Activated CD8-positive, alpha-beta T cell treated with anti-CD3 and anti-CD28 coated beads, Interleukin-2, amount 10 ng/mL, durations not matched to agents 7 days and 5 days (primary cell): Measurements from ENCODE around the gene FAM117A. TPM values are rescaled to one million over a fixed set of nuclear protein-coding genes. Genes with fewer than 3 reads are reported as not detected.
A peak's percentile ranks its signal among the peaks of the same experiment; 100 is the strongest.
"Not testable (repeated sequence)": the region's sequence is repeated elsewhere in the genome, so short reads cannot be mapped to it uniquely, and the experiment has no call there.

Experiments used
- ATAC-seq: fragments of 150-1000 bp; cut with Tn5 transposase; one replicate; pipeline ENCODE4 v1.10.0; 2021; ENCODE audit warnings: moderate library complexity
- CTCF ChIA-PET: fragments of 350-600 bp; sonication (Branson Sonifier 250); formaldehyde crosslinking; loops from one replicate; lab custom pipeline; 2021; ENCODE audit warnings: antibody characterized with exemption; lab: Charles Lee
- POLR2A ChIA-PET: fragments of 350-600 bp; sonication (Branson Sonifier 250); formaldehyde crosslinking; loops from one replicate; lab custom pipeline; 2021; ENCODE audit warnings: antibody characterized with exemption; lab: Charles Lee
- DNase-seq: peaks from one replicate; pipeline ENCODE4 v3.0.0-alpha.2; 2020
- H3K27ac Mint-ChIP-seq: one replicate; pipeline ENCODE4 v1.8.0; 2021; ENCODE audit warnings: mild to moderate bottlenecking, mixed read lengths
- H3K27me3 Mint-ChIP-seq: one replicate; pipeline ENCODE4 v1.8.0; 2021; ENCODE audit warnings: low read depth, mixed read lengths
- H3K36me3 Mint-ChIP-seq: one replicate; pipeline ENCODE4 v1.8.0; 2021; ENCODE audit warnings: low read depth, mixed read lengths
- H3K4me1 Mint-ChIP-seq: one replicate; pipeline ENCODE4 v1.8.0; 2021; ENCODE audit warnings: low read depth, mixed read lengths
- H3K4me3 Mint-ChIP-seq: one replicate; pipeline ENCODE4 v1.8.0; 2021; ENCODE audit warnings: mild to moderate bottlenecking, mixed read lengths
- H3K9me3 Mint-ChIP-seq: one replicate; pipeline ENCODE4 v1.8.0; 2022; ENCODE audit warnings: mixed read lengths; ENCODE audit not compliant: insufficient read depth
- total RNA-seq, 2 experiments: library from RNA; stranded (reverse); gene quantifications; one replicate each; pipeline ENCODE4 v1.2.3, GENCODE V29; 2021

The FAM117A gene
- total RNA-seq, 2 experiments from 2014 or later = 20.8 to 23.5 TPM

DNA sequence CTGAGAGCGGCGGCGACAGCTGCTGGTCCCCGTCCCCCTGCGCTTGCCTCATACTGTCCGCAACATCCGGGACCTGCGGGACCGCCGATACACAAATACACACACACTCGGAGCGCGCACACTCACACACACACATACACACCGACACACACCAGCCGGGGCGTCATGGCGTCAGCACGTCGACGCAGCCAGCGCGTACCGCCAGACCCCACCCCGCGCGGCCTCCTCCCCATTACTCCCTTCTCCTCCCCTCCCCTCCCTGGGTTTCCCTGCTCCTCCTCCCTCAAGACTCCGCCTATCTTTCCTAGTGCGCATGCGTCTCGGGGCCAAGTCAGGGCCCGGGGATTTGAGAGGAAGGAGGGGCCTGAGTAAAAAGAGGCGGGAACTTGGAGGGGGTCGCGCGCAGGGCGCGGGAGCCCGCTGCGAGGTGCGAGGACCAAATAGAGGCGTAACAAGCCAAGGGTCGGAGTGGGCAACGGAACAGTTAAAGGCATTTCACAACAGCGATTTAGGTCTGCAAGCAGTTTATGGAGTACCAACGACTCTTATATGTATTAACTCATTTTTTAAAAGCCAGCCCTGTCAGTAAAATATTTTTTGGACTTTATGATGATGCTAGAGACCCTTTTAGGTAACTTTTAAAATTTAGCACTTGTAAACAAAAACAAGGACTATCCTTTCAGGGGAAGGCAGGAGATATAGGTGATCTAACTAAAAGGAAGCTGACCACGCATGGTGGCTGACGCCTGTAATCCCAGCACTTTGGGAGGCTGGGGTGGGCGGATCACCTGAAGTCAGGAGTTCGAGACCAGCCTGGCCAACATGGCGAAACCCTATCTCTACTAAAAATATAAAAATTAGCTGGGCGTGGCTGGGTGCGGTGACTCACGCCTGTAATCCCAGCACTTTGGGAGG is 85.7 kb downstream of the FAM117A start, which contains the start of gene SPOP:
SPOP (minus strand) TSS at position 165 of the 915 bp plus-strand sequence. CDS start 55,287 bp downstream, outside the sequence.
- Mint-ChIP-seq H3K27me3 (peaks cover 2% of the 10 kb centered on the region), H3K4me1 (peaks cover 39% of the 10 kb centered on the region), H3K36me3 (peaks cover 23% of the 10 kb centered on the region), H3K27ac (peak within 1 kb of the TSS; percentile 97), H3K4me3 (peak within 1 kb of the TSS; percentile 88), H3K9me3 (peaks cover 4% of the 10 kb centered on the region)
- ChIA-PET POLR2A (interaction anchor here (0.6 to 1.3 kb wide), 8 partner anchors 9 to 122 kb away, joined by 3 to 5 read pairs (median 4); no protein-coding TSS in a partner anchor), CTCF (interaction anchor here (0.9 to 5.9 kb wide), 5 partner anchors 18 to 109 kb away, joined by 4 to 45 read pairs (median 4); partner anchors contain the start of gene NXPH3)
- ATAC-seq (peak; percentile 86), DNase-seq (peak; percentile 100)

DNA sequence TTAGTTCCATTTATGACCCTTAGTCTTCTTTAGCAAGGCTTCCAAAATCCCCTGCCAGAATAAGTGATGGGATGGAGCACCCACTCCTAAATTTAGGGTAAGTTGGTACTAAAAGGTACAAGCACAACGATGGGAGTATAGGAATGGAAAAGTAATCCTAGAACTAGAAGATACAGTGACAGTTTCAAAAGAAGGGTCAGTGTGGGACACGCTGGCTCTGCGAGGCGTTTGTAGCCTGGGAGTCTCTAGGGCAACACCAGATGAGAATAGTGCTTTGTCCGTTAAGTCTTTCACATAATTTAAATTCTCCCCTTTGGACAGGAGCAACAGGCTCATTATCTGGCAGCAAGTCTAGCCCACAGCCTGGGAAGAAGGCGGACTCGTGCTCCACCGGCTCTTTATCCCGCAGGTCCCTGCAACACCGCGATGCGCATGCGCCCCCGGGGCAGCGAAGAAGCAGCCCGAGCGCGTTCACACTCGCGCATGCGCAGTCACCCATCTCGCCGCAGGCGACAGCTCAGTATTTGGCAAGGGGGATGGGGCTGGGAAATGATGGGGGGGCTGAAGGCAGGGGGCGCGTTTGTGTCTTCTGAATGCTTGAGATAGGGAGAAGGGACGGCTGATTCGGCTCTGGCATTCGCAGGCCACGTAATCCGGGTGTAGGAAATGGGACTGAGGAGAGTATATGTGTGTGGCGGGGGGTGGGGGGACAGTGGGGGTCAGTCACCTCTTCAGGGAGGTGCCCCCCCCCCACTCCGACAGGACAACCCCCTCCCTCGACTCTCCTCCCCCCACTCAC is 86.6 kb downstream of the FAM117A start:
- H3K4me1 Mint-ChIP-seq = peaks cover 39% of the 10 kb centered on the region
- CTCF ChIA-PET = interaction anchor here (0.9 to 5.9 kb wide), 5 partner anchors 19 to 108 kb away, joined by 4 to 45 read pairs (median 4); partner anchors contain the start of gene NXPH3
- POLR2A ChIA-PET = interaction anchor here (0.6 to 1.3 kb wide), 15 partner anchors 9 to 634 kb away, joined by 3 to 5 read pairs (median 3); no protein-coding TSS in a partner anchor
- DNase-seq = peak; percentile 97
- H3K9me3 Mint-ChIP-seq = peaks cover 4% of the 10 kb centered on the region
- H3K27me3 Mint-ChIP-seq = peaks cover 2% of the 10 kb centered on the region
- ATAC-seq = peak; percentile 71
- peak overlapping the region; percentile 88 for H3K4me3 Mint-ChIP-seq
- peaks cover 23% of the 10 kb centered on the region for H3K36me3 Mint-ChIP-seq
- H3K27ac Mint-ChIP-seq = peak overlapping the region; percentile 97

DNA sequence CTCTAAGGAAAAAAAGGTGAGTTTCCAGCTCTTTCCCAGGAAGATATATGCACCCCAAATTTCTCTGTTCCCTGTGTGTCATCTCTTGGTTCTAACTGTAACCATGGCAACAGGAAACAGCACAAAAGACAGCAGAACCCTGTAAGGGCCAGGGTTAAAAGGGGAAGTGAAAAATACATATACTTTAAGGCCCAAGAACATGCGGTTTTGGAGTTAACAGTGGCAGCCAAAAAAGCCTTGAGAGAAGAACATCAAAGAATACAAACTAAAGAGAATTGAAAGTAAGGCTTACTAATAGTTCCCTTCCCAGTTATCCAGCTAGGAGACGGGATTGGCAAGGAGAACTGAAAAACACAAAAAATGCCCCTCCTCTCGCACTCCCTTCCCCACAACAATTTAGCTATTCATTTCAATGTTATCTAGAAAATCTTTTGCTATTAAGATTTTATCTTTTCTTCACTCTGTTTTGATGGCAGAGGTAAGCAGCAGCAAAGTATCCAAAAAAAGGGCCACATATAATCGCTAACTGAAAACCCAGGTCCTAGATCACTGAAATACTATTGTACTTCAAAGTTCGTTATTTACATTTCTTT is 87.6 kb downstream of the FAM117A start:
- Mint-ChIP-seq H3K27me3 (peaks cover 2% of the 10 kb centered on the region), H3K36me3 (peaks cover 24% of the 10 kb centered on the region), H3K4me1 (peaks cover 40% of the 10 kb centered on the region), H3K4me3 (peak overlapping the region; percentile 88), H3K9me3 (peaks cover 4% of the 10 kb centered on the region), H3K27ac (peak overlapping the region; percentile 97)
- CTCF ChIA-PET = interaction anchor here (0.7 to 2.0 kb wide), 6 partner anchors 13 to 268 kb away, joined by 3 to 9 read pairs (median 4); no protein-coding TSS in a partner anchor
- POLR2A ChIA-PET = interaction anchor here (0.9 kb wide), 1 partner anchor 12 kb away, joined by 3 read pairs; no protein-coding TSS in a partner anchor
- ATAC-seq (peak; percentile 58), DNase-seq (peak; percentile 67)

DNA sequence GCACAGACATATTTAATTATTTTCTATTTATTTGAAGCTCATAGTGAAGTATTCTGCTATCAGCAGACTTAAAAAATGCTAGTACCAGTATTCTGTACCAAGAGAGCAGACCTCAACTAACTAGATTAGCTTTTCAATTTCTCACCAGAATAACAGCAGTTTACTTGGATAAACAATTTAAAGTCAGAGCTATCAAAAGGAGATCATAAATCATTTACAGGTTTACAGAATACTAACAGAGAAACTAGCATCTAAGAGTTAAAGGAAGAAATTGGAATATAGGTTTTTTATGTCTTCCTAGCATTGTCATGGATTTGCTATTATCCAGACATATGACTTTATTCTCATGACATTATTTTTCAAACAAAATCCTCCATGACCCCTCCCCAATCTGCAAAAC is 89.4 kb downstream of the FAM117A start:
- ATAC-seq (no peak), DNase-seq (no peak)
- ChIA-PET CTCF (interaction anchor here (0.9 to 2.0 kb wide), 8 partner anchors 10 to 322 kb away, joined by 3 to 8 read pairs (median 5); partner anchors contain the start of gene NXPH3), POLR2A (no interaction called here)
- peak overlapping the region; percentile 17 for H3K27ac Mint-ChIP-seq
- H3K4me1 Mint-ChIP-seq = peaks cover 53% of the 10 kb centered on the region
- peaks cover 2% of the 10 kb centered on the region for H3K27me3 Mint-ChIP-seq
- no peak overlapping the region for H3K4me3 Mint-ChIP-seq
- peaks cover 24% of the 10 kb centered on the region for H3K36me3 Mint-ChIP-seq
- H3K9me3 Mint-ChIP-seq = peaks cover 4% of the 10 kb centered on the region

DNA sequence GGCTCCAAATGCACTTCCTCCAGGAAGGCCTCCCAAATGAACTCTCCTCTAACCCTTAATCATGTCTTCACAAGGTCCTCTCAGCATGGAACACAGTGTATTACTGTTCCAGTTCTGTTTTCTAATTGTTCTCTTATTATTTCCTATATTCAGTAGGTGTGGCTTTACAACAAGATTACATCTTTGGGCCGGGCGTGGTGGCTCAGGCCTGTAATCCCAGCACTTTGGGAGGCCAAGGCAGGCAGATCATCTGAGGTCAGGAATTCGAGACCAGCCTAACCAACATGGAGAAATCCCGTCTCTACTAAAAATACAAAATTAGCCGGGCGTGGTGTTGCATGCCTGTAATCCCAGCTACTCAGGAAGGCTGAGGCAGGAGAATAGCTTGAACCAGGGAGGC is 90.3 kb downstream of the FAM117A start:
- H3K4me3 Mint-ChIP-seq, POLR2A ChIA-PET, H3K27ac Mint-ChIP-seq, DNase-seq, H3K9me3 Mint-ChIP-seq, ATAC-seq, H3K27me3 Mint-ChIP-seq: not testable (repeated sequence)
- Mint-ChIP-seq H3K36me3 (peaks cover 24% of the 10 kb centered on the region), H3K4me1 (peaks cover 53% of the 10 kb centered on the region)
- CTCF ChIA-PET = interaction anchor here (0.9 to 1.5 kb wide), 4 partner anchors 10 to 323 kb away, joined by 3 to 8 read pairs (median 6); partner anchors contain the start of gene NXPH3

DNA sequence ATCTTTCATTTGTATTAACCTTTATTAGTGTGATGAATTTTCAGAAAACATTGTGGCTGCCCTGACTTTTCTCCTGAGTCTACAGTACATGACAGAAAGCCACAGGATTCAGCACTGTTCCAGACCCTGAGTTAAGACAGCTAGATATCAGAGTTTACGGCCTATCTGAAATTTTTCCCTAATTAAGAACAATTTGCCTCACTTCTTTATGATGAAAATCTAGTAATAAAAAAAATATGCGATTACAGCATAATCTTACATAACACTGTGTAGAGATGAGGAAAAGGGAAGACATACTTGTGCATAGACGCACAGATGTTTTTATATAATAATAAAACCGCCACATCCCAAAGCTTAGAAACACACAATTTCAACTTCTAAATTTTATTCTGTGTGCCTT is 93.3 kb downstream of the FAM117A start:
- DNase-seq = no peak
- Mint-ChIP-seq H3K9me3 (no peaks in the 10 kb centered on the region), H3K4me1 (peaks cover 33% of the 10 kb centered on the region), H3K4me3 (no peak overlapping the region), H3K36me3 (peaks cover 22% of the 10 kb centered on the region), H3K27ac (no peak overlapping the region), H3K27me3 (no peaks in the 10 kb centered on the region)
- ChIA-PET POLR2A (interaction anchor here (1.0 kb wide), 1 partner anchor 10 kb away, joined by 3 read pairs; no protein-coding TSS in a partner anchor), CTCF (interaction anchor here (0.8 to 2.6 kb wide), 6 partner anchors 23 to 103 kb away, joined by 3 to 11 read pairs (median 3); no protein-coding TSS in a partner anchor)
- ATAC-seq = no peak

DNA sequence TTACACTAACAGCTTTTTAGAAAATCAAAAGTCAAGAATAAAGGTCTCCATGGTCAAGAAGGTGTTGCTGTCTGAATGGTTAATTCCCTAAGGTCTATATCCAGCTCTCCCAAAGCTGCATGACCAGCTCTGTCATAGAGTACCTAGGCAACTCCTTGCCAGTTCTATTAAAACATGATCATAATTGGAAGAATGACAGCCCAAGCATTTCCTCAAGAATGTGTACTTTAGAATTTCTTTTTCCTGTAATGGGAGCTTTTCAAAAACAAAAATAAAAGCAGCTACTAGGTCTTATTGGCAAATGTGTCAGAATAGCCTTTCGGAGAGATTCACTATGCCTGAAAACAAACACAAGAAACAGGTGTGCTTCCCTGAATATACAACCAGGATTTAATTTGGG is 93.9 kb downstream of the FAM117A start:
- Mint-ChIP-seq H3K4me3 (no peak overlapping the region), H3K9me3 (no peaks in the 10 kb centered on the region), H3K4me1 (peaks cover 28% of the 10 kb centered on the region), H3K27ac (no peak overlapping the region), H3K36me3 (peaks cover 17% of the 10 kb centered on the region), H3K27me3 (no peaks in the 10 kb centered on the region)
- CTCF ChIA-PET = interaction anchor here (0.8 to 2.6 kb wide), 5 partner anchors 25 to 100 kb away, joined by 3 to 11 read pairs (median 3); no protein-coding TSS in a partner anchor
- DNase-seq (no peak), ATAC-seq (no peak)
- POLR2A ChIA-PET = no interaction called here

DNA sequence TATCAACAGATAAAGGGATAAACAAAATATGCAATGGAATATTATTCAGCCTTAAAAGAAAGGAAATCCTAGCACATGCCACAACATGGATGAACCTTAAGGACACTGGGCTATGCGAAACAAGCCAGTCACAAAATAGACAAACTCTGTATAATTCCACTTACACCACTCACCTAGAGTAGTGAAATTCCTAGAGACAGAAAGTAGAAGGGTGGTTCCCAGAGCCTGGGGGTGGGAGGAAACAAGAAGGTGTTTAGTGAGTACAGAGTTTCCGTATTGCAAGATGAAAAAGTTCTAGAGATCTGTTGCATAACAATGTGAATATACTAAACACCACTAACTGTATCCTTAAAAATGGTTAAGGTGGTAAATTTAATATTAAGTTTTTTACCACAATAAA is 96.1 kb downstream of the FAM117A start:
- DNase-seq = no peak
- H3K36me3 Mint-ChIP-seq = peaks cover 18% of the 10 kb centered on the region
- no peaks in the 10 kb centered on the region for H3K27me3 Mint-ChIP-seq
- POLR2A ChIA-PET = no interaction called here
- CTCF ChIA-PET = no interaction called here
- no peak overlapping the region for H3K27ac Mint-ChIP-seq
- H3K4me3 Mint-ChIP-seq = no peak overlapping the region
- H3K4me1 Mint-ChIP-seq = peaks cover 26% of the 10 kb centered on the region
- ATAC-seq = no peak
- no peaks in the 10 kb centered on the region for H3K9me3 Mint-ChIP-seq

DNA sequence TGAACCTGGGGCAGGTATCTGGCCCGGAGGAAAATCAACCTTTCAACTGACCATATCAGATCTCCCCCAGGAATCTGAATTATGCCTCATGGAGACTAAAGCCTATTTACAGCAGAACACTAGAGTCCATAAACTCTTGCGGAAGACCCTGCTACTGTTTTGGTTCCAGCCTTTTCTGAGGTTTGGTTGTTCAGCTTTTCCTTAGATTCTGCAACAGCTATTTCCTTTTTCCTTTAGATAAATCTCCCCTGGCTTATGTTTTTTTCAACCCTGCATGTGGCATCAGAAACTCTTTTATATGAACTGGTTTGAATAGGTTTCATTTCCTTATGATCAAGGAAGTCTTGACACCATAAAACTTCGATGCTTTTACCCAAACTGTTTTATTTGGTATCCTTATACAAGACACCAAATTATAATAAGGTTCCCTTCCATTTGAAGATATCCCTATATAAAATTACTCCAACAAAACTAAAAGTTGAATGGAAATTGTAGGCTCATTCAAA is 99.2 kb downstream of the FAM117A start:
- ATAC-seq (no peak), DNase-seq (no peak)
- CTCF ChIA-PET = interaction anchor here (1.2 kb wide), 1 partner anchor 95 kb away, joined by 3 read pairs; no protein-coding TSS in a partner anchor
- H3K27ac Mint-ChIP-seq = no peak overlapping the region
- POLR2A ChIA-PET = no interaction called here
- no peak overlapping the region for H3K4me3 Mint-ChIP-seq
- no peaks in the 10 kb centered on the region for H3K27me3 Mint-ChIP-seq
- H3K9me3 Mint-ChIP-seq = no peaks in the 10 kb centered on the region
- H3K36me3 Mint-ChIP-seq = peaks cover 28% of the 10 kb centered on the region
- H3K4me1 Mint-ChIP-seq = peaks cover 16% of the 10 kb centered on the region
